ENCODE data around the gene SH2B3.

- TF ChIP-seq SP1 (CRISPR knock-in tag; IDR thresholded peaks at IDR 0.05): no peak
- no peak for TF ChIP-seq RBBP5 (IDR thresholded peaks at IDR 0.05; ENCODE audit: borderline replicate concordance, insufficient read depth, low read length, poor library complexity, severe bottlenecking)
- no peak for TF ChIP-seq POLR2A (conservative IDR thresholded peaks at IDR 0.05)
- TF ChIP-seq HDAC2 (IDR thresholded peaks at IDR 0.05): no peak
- TF ChIP-seq, protein P1, sequence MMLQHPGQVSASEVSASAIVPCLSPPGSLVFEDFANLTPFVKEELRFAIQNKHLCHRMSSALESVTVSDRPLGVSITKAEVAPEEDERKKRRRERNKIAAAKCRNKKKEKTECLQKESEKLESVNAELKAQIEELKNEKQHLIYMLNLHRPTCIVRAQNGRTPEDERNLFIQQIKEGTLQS (IDR thresholded peaks at IDR 0.05): no peak
- TF ChIP-seq, protein P1 (CRISPR knock-in tag; conservative IDR thresholded peaks at IDR 0.05): no peak
- no peak for TF ChIP-seq EZH2 (IDR thresholded peaks at IDR 0.05; ENCODE audit: borderline replicate concordance, low read depth, low read length)
- TF ChIP-seq CTCF (IDR thresholded peaks at IDR 0.05 in 2 of 3, conservative IDR thresholded peaks at IDR 0.05 in 1 of 3; ENCODE audit: insufficient read depth in 2 of 3, low read depth in 1 of 3, low read length in 3 of 3): no peak
- no peak for TF ChIP-seq SIN3A (IDR thresholded peaks at IDR 0.05; ENCODE audit: borderline replicate concordance in 2 of 2, control insufficient read depth in 1 of 2, low read depth in 2 of 2, low read length in 2 of 2)
Measured at GRCh38 chr12:111467857-111468241, 62.1 kb downstream of the SH2B3 start.
